DND-41 (cell line): ENCODE measurements around the gene PANX2.

ENCODE experiments used
- ATAC-seq: fragments of 200-7000 bp; cut with Tn5 transposase; 3 replicates; pipeline ENCODE4 v1.9.1; 2021; ENCODE audit warnings: low read depth; ENCODE audit not compliant: insufficient read depth
- DNase-seq: peaks from one replicate; pipeline ENCODE4 v3.0.0-alpha.2; 2020
- H2AFZ ChIP-seq: 2 replicates; pipeline ENCODE4 v1.6.0; 2012; ENCODE audit warnings: low read depth, low read length
- H3K27ac ChIP-seq: 2 replicates; pipeline ENCODE4 v1.5.1; 2012; ENCODE audit warnings: low read length, inconsistent platforms
- H3K27me3 ChIP-seq: fragments of 200-600 bp; sonication (generic); 2 replicates; pipeline ENCODE4 v1.6.0; 2012; ENCODE audit warnings: low read length, mild to moderate bottlenecking, inconsistent platforms; ENCODE audit not compliant: insufficient read depth, poor library complexity
- H3K36me3 ChIP-seq: 2 replicates; pipeline ENCODE4 v1.5.1; 2012; ENCODE audit warnings: low read length, inconsistent platforms; ENCODE audit not compliant: insufficient read depth
- H3K4me1 ChIP-seq: 2 replicates; pipeline ENCODE4 v1.5.1; 2012; ENCODE audit warnings: mild to moderate bottlenecking, low read length; ENCODE audit not compliant: insufficient read depth
- H3K4me2 ChIP-seq: 2 replicates; pipeline ENCODE4 v1.6.0; 2012; ENCODE audit warnings: mild to moderate bottlenecking, moderate library complexity, low read length, inconsistent platforms; ENCODE audit not compliant: insufficient read depth
- H3K4me3 ChIP-seq, 2 experiments: fragments of 200-600 bp in 1 of 2; shearing (Covaris generic) in 1 of 2; 2 replicates each; pipeline ENCODE4 v1.5.1; 2012 to 2016; ENCODE audit warnings: inconsistent platforms in 2 of 2, low read length in 2 of 2, mild to moderate bottlenecking in 2 of 2, low read depth in 1 of 2, moderate library complexity in 1 of 2
- H3K79me2 ChIP-seq: 2 replicates; pipeline ENCODE4 v1.6.0; 2012; ENCODE audit warnings: low read length, inconsistent platforms; ENCODE audit not compliant: insufficient read depth
- H3K9ac ChIP-seq: 2 replicates; pipeline ENCODE4 v1.6.0; 2012; ENCODE audit warnings: low read depth, mild to moderate bottlenecking, inconsistent platforms, low read length, moderate library complexity
- H3K9me3 ChIP-seq: 2 replicates; pipeline ENCODE4 v1.5.1; 2012; ENCODE audit warnings: low read length, moderate library complexity, mild to moderate bottlenecking, inconsistent platforms; ENCODE audit not compliant: insufficient read depth, severe bottlenecking
- H4K20me1 ChIP-seq: 2 replicates; pipeline ENCODE4 v1.6.0; 2012; ENCODE audit warnings: low read length; ENCODE audit not compliant: insufficient read depth
- CTCF ChIP-seq: IDR thresholded peaks from 2 replicates; pipeline ENCODE4 v1.5.1; 2012; ENCODE audit warnings: borderline replicate concordance, low read length, moderate library complexity, mild to moderate bottlenecking; ENCODE audit not compliant: poor library complexity, severe bottlenecking; ENCODE audit errors: extremely low read depth
- EZH2 ChIP-seq: IDR thresholded peaks from 3 replicates; pipeline ENCODE4 v1.6.1; 2012; ENCODE audit warnings: borderline replicate concordance, low read depth, mild to moderate bottlenecking, moderate library complexity, low read length, inconsistent platforms; ENCODE audit not compliant: severe bottlenecking

PANX2 gene

GRCh38 chr22:50139843-50140415 is 30.6 kb upstream of the PANX2 start:
- TF ChIP-seq CTCF = no peak
- TF ChIP-seq EZH2 = no peak
- no peak for DNase-seq
- H3K27me3 ChIP-seq = peaks cover 9% of the 10 kb centered on the region

GRCh38 chr22:50140615-50141014 is 29.9 kb upstream of the PANX2 start:
- Histone ChIP-seq H2AFZ (no peak overlapping the region), H3K4me1 (no peaks in the 10 kb centered on the region), H3K27me3 (peaks cover 9% of the 10 kb centered on the region), H3K4me3 (no peak overlapping the region), H3K36me3 (no peaks in the 10 kb centered on the region), H3K4me2 (no peak overlapping the region), H4K20me1 (no peaks in the 10 kb centered on the region), H3K79me2 (no peaks in the 10 kb centered on the region), H3K9me3 (no peaks in the 10 kb centered on the region), H3K27ac (no peak overlapping the region), H3K9ac (no peak overlapping the region)
- no peak for TF ChIP-seq CTCF
- TF ChIP-seq EZH2 = no peak
- ATAC-seq (no peak), DNase-seq (no peak)

More at GRCh38 chr22:50139843-50140415, 30.6 kb upstream of the PANX2 start:
- no peak overlapping the region for H3K27ac ChIP-seq
- no peaks in the 10 kb centered on the region for H3K79me2 ChIP-seq
- no peak overlapping the region for H3K4me3 ChIP-seq
- no peak overlapping the region for H2AFZ ChIP-seq
- no peak overlapping the region for H3K4me2 ChIP-seq
- H4K20me1 ChIP-seq = no peaks in the 10 kb centered on the region
- H3K9me3 ChIP-seq = no peaks in the 10 kb centered on the region
- no peak overlapping the region for H3K9ac ChIP-seq
- no peaks in the 10 kb centered on the region for H3K4me1 ChIP-seq
- ATAC-seq = no peak
- H3K36me3 ChIP-seq = no peaks in the 10 kb centered on the region

GRCh38 chr22:50141462-50141861 is 29.1 kb upstream of the PANX2 start:
- H3K9ac ChIP-seq = no peak overlapping the region
- H3K27me3 ChIP-seq = peaks cover 2% of the 10 kb centered on the region
- TF ChIP-seq CTCF = no peak
- no peak for TF ChIP-seq EZH2
- no peak overlapping the region for H3K4me2 ChIP-seq
- no peak overlapping the region for H2AFZ ChIP-seq
- H3K27ac ChIP-seq = no peak overlapping the region
- no peaks in the 10 kb centered on the region for H3K9me3 ChIP-seq
- no peaks in the 10 kb centered on the region for H3K79me2 ChIP-seq
- no peaks in the 10 kb centered on the region for H4K20me1 ChIP-seq
- H3K4me3 ChIP-seq = no peak overlapping the region
- ATAC-seq (no peak), DNase-seq (no peak)
- no peaks in the 10 kb centered on the region for H3K36me3 ChIP-seq
- H3K4me1 ChIP-seq = no peaks in the 10 kb centered on the region
